Transverse colon (tissue), 4 donors: ENCODE results near the gene RAB36. TPM values are rescaled to one million over a fixed set of nuclear protein-coding genes. Genes with fewer than 3 reads are reported as not detected.

ENCODE experiments used
- DNase-seq: peaks from one replicate; pipeline ENCODE4 v3.0.0-alpha.2; 2019
- H3K27ac ChIP-seq, 4 donors: fragments of 200-600 bp; sonication (generic); 2 replicates each; pipeline ENCODE4 v1.5.1; 2016 to 2018; ENCODE audit warnings: inconsistent platforms in 4 of 4
- H3K27me3 ChIP-seq: fragments of 200-600 bp; sonication (generic); 2 replicates; pipeline ENCODE4 v1.5.1; 2017; ENCODE audit warnings: inconsistent platforms
- H3K36me3 ChIP-seq, 4 donors: fragments of 200-600 bp; sonication (generic); 2 replicates each; pipeline ENCODE4 v1.5.1; 2017 to 2019; ENCODE audit warnings: inconsistent platforms in 4 of 4
- H3K4me1 ChIP-seq, 4 donors: fragments of 200-600 bp; sonication (generic); 2 replicates each; pipeline ENCODE4 v1.5.1; 2017 to 2020; ENCODE audit warnings: inconsistent platforms in 4 of 4
- H3K4me3 ChIP-seq, 4 donors: fragments of 200-600 bp; sonication (generic); 1 replicate in 1 of 4; 2 replicates in 3 of 4; pipeline versions ENCODE4 v1.5.1 to v1.6.1; 2017 to 2019; ENCODE audit warnings: inconsistent platforms in 4 of 4
- H3K9me3 ChIP-seq, 2 donors: fragments of 200-600 bp; sonication (generic); 2 replicates each; pipeline ENCODE4 v1.5.1; 2017 to 2019; ENCODE audit warnings: inconsistent platforms in 2 of 2
- EP300 ChIP-seq: sonication (generic); formaldehyde crosslinking; IDR thresholded peaks from one replicate; pipeline ENCODE4 v1.6.1; 2017; ENCODE audit warnings: antibody characterized with exemption, low read depth
- POLR2A ChIP-seq: fragments of 450-650 bp; IDR thresholded peaks from one replicate; pipeline ENCODE4 v1.6.1; 2016; ENCODE audit warnings: antibody characterized with exemption, mild to moderate bottlenecking, moderate library complexity
- POLR2AphosphoS5 ChIP-seq, 3 donors: sonication (generic); formaldehyde crosslinking; IDR thresholded peaks; one replicate each; pipeline ENCODE4 v1.6.1; 2016; ENCODE audit warnings: antibody characterized with exemption in 3 of 3
- WGBS, 2 donors: methylation state at CpG; one replicate each; pipeline ENCODE4 v1.1.5; 2018; ENCODE audit warnings: low coverage in 1 of 2; 5-methylcytosine and 5-hydroxymethylcytosine counted together
- in situ Hi-C, 4 donors: fragments of 200-750 bp; cut with MboI; loops; one replicate each; pipeline versions ENCODE4 v1.15.0 to v1.15.1; 2017; ENCODE audit warnings: low sequenced_read_pairs in 3 of 4, low pct_ligation_motif_present in 1 of 4, low pct_unique_long_range_greater_than_20kb in 1 of 4
- intact Hi-C: fragments of 100-400 bp; cut with DNase I; formaldehyde crosslinking; loops from one replicate; pipeline ENCODE4 v1.15.1; 2023; ENCODE audit warnings: low total_unique reads
- total RNA-seq, 4 donors: library from RNA; depleted of rRNA; stranded (reverse); fragments of >200 nt; gene quantifications; one replicate each; pipeline ENCODE4 v1.1.0, GENCODE V29; 2016
- TF ChIP-seq, protein P1 (sequence below), 5 experiments: fragments of 200-600 bp in 3 of 5; fragments of 450-650 bp in 2 of 5; sonication (generic) in 3 of 5; IDR thresholded peaks; 1 replicate in 2 of 5; 2 replicates in 3 of 5; pipeline ENCODE4 v1.5.1; 2016 to 2017; ENCODE audit warnings: antibody characterized with exemption in 5 of 5, inconsistent platforms in 3 of 5, mild to moderate bottlenecking in 2 of 5, moderate library complexity in 1 of 5

Gene RAB36
- total RNA-seq, 4 donors from 2014 or later = 0.37 to 1.1 (median 0.82) TPM; not detected in 1

DNA sequence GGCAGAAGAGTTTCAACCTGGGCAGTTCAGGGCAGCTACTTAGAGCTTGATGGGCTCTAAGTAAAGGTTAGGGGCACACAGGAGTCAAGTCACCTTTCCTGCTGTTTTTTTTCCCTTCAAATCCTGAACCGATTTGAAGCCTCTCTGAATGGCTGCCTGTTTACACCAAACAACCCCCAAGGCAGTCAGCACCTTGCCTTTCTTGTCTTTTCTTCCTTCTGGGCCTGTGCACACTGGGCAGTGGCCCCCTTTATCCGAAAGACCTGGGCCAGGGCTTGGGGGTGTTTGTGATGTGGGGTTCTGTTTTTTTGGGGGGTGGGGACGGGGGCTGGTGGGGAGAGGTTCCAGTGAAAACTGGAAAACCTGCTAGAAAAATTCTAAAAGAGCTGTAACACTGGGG, 7.8 kb upstream of the RAB36 start:
- Histone ChIP-seq H3K27me3 (no peaks in the 10 kb centered on the region), H3K27ac (peak overlapping the region; percentile 40 to 62 (median 52)), H3K36me3 (no peaks in the 10 kb centered on the region), H3K9me3 (no peaks in the 10 kb centered on the region), H3K4me1 (peaks cover 10 to 21% (median 13%) of the 10 kb centered on the region in 4 donors), H3K4me3 (no peak overlapping the region)
- in situ Hi-C loops (no loop called here), intact Hi-C loops (no loop called here)
- DNase-seq = no peak
- 35 to 56% methylated on average over 2 to 3 of the region's 3 CpGs for WGBS, 2 donors
- no peak for TF ChIP-seq POLR2AphosphoS5 (IDR thresholded peaks at IDR 0.05)
- TF ChIP-seq EP300 = no peak
- no peak for TF ChIP-seq POLR2A
- TF ChIP-seq, protein P1, sequence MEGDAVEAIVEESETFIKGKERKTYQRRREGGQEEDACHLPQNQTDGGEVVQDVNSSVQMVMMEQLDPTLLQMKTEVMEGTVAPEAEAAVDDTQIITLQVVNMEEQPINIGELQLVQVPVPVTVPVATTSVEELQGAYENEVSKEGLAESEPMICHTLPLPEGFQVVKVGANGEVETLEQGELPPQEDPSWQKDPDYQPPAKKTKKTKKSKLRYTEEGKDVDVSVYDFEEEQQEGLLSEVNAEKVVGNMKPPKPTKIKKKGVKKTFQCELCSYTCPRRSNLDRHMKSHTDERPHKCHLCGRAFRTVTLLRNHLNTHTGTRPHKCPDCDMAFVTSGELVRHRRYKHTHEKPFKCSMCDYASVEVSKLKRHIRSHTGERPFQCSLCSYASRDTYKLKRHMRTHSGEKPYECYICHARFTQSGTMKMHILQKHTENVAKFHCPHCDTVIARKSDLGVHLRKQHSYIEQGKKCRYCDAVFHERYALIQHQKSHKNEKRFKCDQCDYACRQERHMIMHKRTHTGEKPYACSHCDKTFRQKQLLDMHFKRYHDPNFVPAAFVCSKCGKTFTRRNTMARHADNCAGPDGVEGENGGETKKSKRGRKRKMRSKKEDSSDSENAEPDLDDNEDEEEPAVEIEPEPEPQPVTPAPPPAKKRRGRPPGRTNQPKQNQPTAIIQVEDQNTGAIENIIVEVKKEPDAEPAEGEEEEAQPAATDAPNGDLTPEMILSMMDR (IDR thresholded peaks at IDR 0.05) = no peak

DNA sequence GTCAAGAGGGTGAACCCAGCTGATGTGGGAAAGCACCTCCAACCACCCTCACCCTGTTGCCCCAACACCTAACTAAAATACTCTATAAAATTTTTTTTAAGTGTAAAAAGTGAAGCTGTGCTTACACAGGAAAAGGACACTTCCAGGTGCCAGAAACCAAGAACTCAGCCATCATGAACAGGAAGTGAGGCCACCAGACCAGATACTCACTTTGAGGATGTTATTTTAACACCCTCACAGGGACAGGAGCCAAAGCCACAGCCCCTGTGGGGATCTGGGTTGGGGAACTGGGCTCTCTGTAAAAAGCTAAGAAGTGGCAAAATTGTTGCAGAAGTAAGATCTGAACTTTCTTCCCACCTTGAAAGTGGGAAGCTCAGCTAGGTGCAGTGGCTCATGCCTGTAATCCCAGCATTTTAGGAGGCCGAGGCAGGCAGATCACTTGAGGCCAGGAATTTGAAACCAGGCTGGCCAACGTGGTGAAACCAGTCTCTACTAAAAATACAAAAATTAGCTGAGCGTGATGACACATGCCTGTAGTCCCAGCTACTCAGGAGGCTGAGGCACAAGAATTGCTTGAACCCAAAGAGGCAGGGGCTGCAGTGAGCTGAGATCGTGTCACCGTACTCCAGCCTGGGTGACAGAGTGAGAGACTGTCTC, 7.2 kb upstream of the RAB36 start:
- TF ChIP-seq EP300 = no peak
- no peak for TF ChIP-seq POLR2A
- TF ChIP-seq POLR2AphosphoS5 (IDR thresholded peaks at IDR 0.05) = no peak
- TF ChIP-seq, protein P1 (IDR thresholded peaks at IDR 0.05) = no peak
- no peaks in the 10 kb centered on the region for H3K36me3 ChIP-seq
- peak; percentile 56 for DNase-seq
- no peaks in the 10 kb centered on the region for H3K27me3 ChIP-seq
- no peak overlapping the region for H3K4me3 ChIP-seq
- intact Hi-C loops (no loop called here), in situ Hi-C loops (no loop called here)
- H3K27ac ChIP-seq = peak overlapping the region; percentile 40 to 62 (median 52)
- no peaks in the 10 kb centered on the region for H3K9me3 ChIP-seq
- 67 to 83% methylated on average over 2 to 5 of the region's 5 CpGs for WGBS, 2 donors
- peaks cover 16 to 27% (median 16%) of the 10 kb centered on the region in 4 donors for H3K4me1 ChIP-seq

DNA sequence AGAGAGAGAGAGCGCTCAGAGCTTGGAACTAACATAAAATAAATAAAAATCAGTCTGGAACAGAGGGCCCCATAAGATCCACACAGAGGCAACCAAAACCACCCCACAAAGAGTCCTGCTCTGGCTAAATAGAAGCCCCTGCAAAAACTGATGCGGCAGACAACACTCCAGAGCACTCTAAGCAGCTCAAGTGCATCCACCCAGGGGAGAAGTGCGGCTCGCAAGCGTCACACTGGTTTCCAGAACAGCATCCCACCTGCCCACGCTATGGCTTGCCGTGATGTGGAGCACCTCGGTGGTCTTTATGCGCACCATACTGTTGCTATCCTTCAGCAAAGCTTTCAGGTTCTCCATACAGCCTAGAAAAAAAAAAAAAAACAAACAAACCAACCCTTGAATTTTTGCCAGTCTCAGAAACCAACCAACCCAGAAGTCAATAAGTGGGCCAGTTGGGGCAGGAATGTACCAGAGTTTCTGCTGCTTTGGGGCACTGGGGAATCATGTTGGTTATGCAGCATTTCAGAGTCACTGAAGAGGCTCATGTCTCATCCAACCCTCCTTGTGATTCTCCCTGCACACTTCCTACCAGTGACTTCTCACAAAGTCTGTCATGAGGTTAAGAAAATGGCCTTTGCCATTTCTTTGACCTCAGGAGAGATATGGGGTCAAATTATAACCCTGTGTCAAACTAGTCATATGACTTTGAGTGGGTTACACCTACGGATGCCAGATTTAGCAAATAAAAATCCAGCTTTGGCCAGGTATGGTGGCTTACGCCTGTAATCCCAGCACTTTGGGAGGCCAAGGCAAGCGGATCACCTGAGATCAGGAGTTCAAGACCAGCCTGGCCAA, 6.5 kb upstream of the RAB36 start:
- H3K27me3 ChIP-seq = no peaks in the 10 kb centered on the region
- peak overlapping the region; percentile 38 to 62 (median 52) for H3K27ac ChIP-seq
- no peaks in the 10 kb centered on the region for H3K36me3 ChIP-seq
- DNase-seq = no peak
- intact Hi-C loops (no loop called here), in situ Hi-C loops (no loop called here)
- peaks cover 16 to 27% (median 16%) of the 10 kb centered on the region in 4 donors for H3K4me1 ChIP-seq
- TF ChIP-seq POLR2A = no peak
- TF ChIP-seq POLR2AphosphoS5 (IDR thresholded peaks at IDR 0.05) = no peak
- TF ChIP-seq, protein P1 (IDR thresholded peaks at IDR 0.05) = no peak
- TF ChIP-seq EP300 = no peak
- WGBS, 2 donors = 88 to 92% methylated on average over 9 to 12 of the region's 12 CpGs
- H3K4me3 ChIP-seq = no peak overlapping the region
- H3K9me3 ChIP-seq = no peaks in the 10 kb centered on the region

DNA sequence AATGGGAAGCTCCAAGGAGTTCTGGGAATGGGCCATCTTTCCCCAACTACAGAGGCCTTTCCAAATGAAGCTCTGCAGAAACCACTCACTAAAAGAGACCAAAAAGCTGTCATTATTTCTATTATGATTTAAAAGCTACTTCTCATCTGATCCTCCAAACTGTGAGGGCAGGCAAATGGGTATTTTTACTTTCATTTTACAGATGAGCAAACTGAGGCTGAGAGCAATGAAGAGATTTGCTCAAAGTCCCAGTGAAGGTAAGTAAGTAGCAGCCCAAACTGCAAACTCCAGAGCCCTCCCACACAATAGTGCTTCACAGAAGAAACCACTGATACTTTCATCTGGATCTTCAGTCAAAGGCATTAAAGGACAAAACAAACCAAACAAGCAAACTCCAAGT, 4.9 kb upstream of the RAB36 start:
- Histone ChIP-seq H3K9me3 (no peaks in the 10 kb centered on the region), H3K4me3 (no peak overlapping the region), H3K36me3 (no peaks in the 10 kb centered on the region), H3K27ac (no peak overlapping the region), H3K4me1 (peaks cover 16 to 39% (median 25%) of the 10 kb centered on the region in 4 donors), H3K27me3 (no peaks in the 10 kb centered on the region)
- in situ Hi-C loops = no loop called here
- intact Hi-C loops = no loop called here
- no peak for DNase-seq
- TF ChIP-seq, protein P1 (IDR thresholded peaks at IDR 0.05) = no peak
- TF ChIP-seq POLR2A = no peak
- no peak for TF ChIP-seq EP300
- TF ChIP-seq POLR2AphosphoS5 (IDR thresholded peaks at IDR 0.05) = no peak
